NCI-H2029 treated with DMSO at 0.1 percent for 48 hours (cell line): Measurements from ENCODE around the gene ABCG8.

Experiments used
- DNase-seq: peaks from one replicate; lab custom pipeline; 2025; lab: John Stamatoyannopoulos, UW

The ABCG8 gene

DNA sequence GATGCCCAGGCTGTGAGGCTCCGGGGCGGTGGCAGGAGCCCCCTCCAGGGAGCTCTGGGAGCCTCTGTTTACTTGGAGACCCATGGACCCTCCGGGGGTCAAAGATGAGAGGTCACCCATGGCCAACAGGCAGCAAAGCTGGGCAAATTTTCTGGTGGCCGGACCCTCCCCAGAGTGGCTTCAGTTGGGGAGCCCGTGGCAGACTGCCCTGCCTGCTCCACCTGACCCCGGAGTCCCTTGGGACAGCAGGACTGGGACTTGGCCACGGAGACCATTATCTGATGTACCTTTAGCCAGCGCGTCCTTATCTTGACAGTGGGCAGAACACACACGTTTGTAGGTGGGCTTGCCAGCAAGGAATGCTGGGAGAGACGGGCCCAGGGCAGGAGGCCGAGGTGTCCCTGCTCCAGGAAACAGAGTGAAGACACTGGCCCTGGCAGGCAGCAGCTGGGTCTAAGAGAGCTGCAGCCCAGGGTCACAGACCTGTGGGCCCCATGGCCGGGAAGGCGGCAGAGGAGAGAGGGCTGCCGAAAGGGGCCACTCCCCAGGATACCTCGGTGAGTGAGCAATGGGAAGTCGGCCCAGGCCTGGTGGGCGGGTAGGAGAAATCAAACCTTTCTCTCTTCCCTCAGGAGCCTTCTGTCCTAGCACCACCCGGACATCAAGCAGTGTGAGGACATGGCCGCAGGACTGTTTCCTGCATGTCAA is at the start of gene ABCG8, which contains the start of gene ABCG5:
ABCG8 (plus strand) TSS at position 412 of the 708 bp plus-strand sequence; CDS start at position 495, 83 bp downstream.
ABCG5 (minus strand) TSS at position 280 of the 708 bp plus-strand sequence; CDS start at position 120, 160 bp downstream.
- DNase-seq: no peak

- DNase-seq: no peak
Measured at GRCh38 chr2:43790147-43790546, 48.6 kb upstream of the ABCG8 start.

DNA sequence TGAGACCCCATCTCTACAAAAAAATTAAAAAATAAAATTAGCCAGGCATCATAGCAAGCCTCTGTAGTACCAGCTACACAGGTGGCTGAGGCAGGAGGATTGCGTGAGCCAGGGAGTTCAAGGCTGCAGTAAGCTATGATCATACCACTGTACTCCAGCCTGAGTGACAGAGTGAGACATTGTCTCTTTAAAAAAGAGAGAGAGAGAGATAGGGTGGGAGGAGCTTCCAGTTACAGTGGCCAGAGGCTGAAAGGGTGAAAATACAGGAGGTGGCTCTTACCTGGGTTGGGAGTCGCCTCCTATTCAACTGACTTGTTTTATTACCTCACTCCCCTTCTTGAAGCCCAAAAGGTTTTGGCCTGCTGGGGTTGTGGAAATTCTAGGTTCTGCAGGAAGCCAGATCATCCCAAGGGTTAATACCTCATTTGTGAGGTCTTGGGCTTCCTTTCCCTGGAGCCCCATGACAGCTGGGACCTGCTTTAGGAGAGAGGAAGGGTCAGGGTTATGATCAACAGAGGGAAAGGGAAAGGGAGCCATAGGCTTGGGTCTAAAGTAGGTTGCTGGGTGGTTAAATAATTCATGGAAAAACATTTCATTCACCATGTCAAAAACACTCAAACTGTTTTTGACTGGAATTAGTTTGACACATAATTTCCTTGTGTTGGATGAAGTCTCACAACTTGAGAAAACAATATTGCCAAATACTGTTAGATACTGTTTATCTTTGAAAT is 47.6 kb upstream of the ABCG8 start:
- DNase-seq: no peak

GRCh38 chr2:43792653-43793052 is 46.1 kb upstream of the ABCG8 start:
- no peak for DNase-seq

DNA sequence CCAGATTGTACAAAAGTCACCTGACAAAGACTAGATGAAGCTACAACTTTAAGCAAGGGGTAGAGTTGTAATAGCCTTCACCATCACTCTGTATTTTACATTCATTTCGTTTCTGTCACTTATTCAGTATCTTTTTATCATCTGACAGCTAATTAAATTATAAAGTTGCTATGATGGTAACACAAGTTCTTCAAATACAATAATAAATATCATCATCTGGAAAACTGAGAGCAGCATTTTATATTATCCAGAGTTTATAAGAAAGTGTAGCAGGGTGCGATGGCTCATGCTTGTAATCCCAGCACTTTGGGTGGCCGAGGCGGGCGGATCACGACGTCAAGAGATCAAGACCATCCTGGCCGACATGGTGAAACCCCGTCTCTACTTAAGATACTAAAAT is 43.8 kb upstream of the ABCG8 start:
- DNase-seq: no peak

GRCh38 chr2:43796206-43796605 is 42.6 kb upstream of the ABCG8 start:
- DNase-seq: no peak

DNA sequence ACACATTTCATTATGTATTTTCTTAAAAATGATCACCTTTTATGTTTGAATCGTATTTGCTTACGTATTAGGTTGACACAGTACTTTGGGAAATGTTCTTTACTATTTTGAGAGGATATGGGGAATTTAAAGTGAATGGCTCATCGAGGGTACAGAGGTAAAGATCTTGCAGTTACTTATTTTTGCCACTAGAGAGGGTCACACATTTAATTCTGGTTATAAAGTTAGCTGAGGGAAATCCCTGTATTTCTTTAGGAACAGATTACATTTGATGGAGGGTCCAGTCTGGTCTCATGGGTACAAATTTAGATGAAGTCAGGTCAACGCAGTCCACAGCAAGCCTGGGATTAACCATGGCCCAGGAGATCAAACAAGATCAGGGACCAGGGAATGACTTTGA is 40.5 kb upstream of the ABCG8 start:
- DNase-seq: no peak

GRCh38 chr2:43800894-43801293 is 37.9 kb upstream of the ABCG8 start:
- no peak for DNase-seq

DNA sequence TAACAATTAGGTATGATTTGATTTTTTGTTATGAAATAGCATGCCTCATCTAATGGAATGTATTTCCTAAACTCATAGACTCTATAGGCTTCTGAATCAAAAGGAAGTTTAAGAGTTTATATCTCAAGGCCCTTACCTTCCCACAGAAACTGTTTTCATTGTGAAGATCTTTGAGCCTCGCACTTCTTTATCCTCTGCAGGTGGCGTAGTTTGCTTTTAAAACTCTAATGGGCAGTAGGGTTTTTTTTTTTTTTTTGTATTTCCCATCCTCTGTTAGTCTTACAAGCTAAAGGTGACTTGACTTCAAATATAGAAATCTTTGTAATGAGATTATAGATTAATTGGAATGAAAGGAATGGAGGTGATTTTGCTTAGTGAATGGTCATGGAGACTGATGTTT is 36.6 kb upstream of the ABCG8 start:
- no peak for DNase-seq

- no peak for DNase-seq
Measured at GRCh38 chr2:43803113-43803512, 35.7 kb upstream of the ABCG8 start.

GRCh38 chr2:43806719-43807031 is 32.1 kb upstream of the ABCG8 start:
- DNase-seq: no peak

DNA sequence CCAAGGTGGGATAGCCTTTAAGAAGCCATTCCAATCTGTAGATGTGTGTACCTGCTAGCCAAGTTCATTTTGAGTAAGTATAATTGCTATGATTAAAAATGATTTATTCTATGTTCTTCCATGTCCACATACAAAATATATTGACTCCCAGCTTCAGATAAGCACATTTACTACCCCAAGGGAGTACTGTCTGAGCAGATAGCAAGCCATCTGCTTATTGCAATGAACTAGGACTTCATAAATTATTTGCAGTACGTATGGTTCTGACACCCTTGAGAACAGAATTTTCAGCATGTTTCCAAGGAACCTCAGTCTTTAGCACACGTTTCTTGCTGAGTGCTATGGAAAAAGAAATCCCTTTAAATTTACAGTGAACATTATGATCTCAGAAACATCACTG is 28.3 kb upstream of the ABCG8 start:
- no peak for DNase-seq

GRCh38 chr2:43810888-43811287 is 27.9 kb upstream of the ABCG8 start:
- DNase-seq: no peak

GRCh38 chr2:43812006-43812405 is 26.8 kb upstream of the ABCG8 start:
- no peak for DNase-seq

DNA sequence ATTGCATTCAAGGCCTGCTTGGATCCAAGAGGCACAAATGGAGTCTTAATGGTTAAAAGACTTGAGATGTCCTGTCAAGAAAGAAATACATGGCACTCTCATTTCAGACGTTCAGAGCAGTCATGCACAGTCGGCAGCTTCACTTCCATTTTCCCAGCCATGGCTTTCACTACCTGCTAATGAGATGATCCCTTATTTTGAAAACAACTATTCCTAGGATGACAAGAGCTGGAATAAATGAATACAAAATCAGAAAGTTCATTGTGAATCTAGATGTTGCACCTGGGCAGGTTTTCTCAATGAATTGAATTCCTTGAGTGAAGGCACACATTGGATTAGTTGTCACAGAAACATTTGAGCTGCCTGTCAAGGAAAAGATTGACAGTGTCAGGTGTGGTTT is 25.8 kb upstream of the ABCG8 start:
- DNase-seq: no peak

DNA sequence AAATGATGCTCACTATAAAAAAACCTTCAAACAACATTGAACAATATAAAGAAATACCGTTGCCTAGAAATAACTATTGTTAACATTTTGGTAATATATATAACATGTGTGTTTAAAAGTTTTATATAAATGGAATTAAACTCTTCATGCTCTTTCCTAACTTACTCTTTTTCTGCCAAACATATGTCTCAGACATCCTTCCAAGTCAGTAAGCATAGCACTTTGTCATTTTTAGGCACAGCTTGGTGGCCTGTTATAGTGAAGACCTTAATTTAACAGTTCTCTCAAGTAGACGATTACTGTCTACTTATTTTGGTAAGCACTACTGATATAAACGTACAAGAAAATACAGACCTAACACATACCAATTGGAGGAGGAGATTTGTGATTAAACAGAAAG is 24.1 kb upstream of the ABCG8 start:
- DNase-seq: no peak

DNA sequence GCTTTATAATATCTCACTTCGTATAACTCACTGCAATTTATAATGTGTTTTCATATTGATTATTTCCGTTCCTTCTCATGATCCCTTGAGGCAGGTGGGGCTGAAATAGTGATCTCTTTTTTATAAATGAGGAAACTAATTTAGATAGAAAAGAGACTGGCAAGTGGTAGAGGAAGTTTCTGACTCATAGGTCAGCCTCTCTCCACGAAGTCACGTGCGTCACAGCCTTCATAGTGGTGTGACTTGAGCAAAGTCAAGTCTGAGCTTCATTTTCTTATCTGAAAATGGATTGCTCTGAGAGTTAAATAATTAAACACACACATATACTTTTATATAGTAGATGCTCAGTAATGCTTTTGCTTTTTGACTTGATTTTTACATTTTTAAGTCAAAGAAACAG is 20.0 kb upstream of the ABCG8 start:
- DNase-seq: no peak

- DNase-seq: no peak
Measured at GRCh38 chr2:43819491-43820163, 19.1 kb upstream of the ABCG8 start.

GRCh38 chr2:43822839-43823238 is 15.9 kb upstream of the ABCG8 start:
- DNase-seq: no peak

- DNase-seq: no peak
Measured at GRCh38 chr2:43823751-43824150, 15.0 kb upstream of the ABCG8 start.

- DNase-seq: no peak
Measured at GRCh38 chr2:43824512-43824911, 14.3 kb upstream of the ABCG8 start.

DNA sequence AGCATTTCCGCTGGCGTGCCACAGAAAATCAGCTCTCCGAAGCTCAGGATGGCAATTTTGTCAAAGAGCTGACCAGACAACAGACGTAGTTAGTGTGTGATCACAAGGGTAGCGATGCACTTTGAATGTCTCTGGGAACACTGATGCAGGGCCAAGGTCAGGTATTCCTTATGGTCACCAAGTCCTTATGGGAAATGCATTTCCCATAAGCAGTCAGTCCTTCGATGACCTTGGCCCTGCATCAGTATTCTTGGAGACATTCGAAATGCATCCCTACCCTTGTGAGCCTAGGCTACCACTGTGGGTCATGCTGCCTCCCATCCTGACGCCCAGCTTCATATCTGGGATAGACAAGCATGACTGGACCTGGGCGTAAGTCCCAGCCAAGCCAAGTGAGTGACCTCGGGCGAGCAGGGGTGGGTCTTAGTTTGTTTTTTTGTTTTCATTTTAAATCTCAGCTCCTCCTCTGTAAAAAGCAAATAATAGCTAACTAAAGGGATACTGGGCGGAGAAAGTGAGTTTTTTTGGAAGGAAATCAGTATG is 13.7 kb upstream of the ABCG8 start:
- no peak for DNase-seq

GRCh38 chr2:43825841-43826240 is 12.9 kb upstream of the ABCG8 start:
- DNase-seq: no peak
